Measurements from ENCODE around the gene KIF4A.
A peak's percentile ranks its signal among the peaks of the same experiment; 100 is the strongest.
"Not testable (repeated sequence)": the region's sequence is repeated elsewhere in the genome, so short reads cannot be mapped to it uniquely, and the experiment has no call there.

KIF4A gene, protein sequence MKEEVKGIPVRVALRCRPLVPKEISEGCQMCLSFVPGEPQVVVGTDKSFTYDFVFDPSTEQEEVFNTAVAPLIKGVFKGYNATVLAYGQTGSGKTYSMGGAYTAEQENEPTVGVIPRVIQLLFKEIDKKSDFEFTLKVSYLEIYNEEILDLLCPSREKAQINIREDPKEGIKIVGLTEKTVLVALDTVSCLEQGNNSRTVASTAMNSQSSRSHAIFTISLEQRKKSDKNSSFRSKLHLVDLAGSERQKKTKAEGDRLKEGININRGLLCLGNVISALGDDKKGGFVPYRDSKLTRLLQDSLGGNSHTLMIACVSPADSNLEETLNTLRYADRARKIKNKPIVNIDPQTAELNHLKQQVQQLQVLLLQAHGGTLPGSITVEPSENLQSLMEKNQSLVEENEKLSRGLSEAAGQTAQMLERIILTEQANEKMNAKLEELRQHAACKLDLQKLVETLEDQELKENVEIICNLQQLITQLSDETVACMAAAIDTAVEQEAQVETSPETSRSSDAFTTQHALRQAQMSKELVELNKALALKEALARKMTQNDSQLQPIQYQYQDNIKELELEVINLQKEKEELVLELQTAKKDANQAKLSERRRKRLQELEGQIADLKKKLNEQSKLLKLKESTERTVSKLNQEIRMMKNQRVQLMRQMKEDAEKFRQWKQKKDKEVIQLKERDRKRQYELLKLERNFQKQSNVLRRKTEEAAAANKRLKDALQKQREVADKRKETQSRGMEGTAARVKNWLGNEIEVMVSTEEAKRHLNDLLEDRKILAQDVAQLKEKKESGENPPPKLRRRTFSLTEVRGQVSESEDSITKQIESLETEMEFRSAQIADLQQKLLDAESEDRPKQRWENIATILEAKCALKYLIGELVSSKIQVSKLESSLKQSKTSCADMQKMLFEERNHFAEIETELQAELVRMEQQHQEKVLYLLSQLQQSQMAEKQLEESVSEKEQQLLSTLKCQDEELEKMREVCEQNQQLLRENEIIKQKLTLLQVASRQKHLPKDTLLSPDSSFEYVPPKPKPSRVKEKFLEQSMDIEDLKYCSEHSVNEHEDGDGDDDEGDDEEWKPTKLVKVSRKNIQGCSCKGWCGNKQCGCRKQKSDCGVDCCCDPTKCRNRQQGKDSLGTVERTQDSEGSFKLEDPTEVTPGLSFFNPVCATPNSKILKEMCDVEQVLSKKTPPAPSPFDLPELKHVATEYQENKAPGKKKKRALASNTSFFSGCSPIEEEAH

DNA sequence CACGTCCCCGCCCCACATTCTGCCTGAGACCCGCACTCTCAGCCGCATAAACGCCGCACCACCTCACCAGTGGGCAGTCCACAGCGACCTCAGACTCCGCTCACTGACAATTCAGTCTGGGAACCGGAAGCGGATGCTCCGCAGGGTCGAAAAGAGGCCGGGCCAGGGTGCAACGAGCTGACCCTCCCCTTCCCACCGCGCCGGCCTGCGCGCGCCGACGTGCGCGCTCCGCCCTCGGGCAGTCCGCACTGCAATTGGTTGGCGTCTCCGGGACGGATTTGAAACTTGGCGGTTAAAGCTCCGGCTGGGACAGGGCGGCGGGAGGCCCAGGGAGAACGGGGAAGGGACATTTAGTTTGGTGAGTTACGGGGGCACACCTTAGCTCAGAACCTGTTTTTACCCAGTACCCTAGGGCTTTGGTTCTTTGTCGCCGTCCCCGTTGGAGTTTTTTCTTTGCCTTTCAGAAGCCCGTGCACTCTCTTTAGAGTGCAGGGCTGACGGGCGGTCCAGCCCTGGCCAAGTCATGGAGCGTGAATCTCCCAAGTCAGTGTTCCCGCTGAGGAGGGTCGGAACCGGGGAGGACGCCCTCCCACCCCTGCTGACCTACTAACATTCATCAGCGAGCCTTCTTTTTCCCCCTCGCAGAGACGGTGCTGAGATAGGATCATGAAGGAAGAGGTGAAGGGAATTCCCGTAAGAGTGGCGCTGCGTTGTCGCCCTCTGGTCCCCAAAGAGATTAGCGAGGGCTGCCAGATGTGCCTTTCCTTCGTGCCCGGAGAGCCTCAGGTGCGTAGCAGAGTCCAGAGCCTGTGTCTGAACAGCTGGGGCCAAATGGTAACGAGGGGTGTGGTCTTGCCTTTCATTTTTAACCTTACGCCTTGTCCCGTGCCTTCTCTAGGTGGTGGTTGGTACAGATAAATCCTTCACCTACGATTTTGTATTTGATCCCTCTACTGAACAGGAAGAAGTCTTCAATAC, at the start of gene KIF4A, which contains the start of gene PDZD11:
Gene KIF4A, plus strand, starts transcription at position 312 of the 978 bp plus-strand sequence. Its CDS starts 355 bp downstream, at position 667.
Gene PDZD11, minus strand, starts transcription at position 135 of the 978 bp plus-strand sequence. CDS start 586 bp downstream, outside the sequence.
- DNase-seq: peak; percentile 80
- H3K36me3 Mint-ChIP-seq (ENCODE audit: low read depth): peaks cover 10% of the 10 kb centered on the region
- TF ChIP-seq, protein P1, sequence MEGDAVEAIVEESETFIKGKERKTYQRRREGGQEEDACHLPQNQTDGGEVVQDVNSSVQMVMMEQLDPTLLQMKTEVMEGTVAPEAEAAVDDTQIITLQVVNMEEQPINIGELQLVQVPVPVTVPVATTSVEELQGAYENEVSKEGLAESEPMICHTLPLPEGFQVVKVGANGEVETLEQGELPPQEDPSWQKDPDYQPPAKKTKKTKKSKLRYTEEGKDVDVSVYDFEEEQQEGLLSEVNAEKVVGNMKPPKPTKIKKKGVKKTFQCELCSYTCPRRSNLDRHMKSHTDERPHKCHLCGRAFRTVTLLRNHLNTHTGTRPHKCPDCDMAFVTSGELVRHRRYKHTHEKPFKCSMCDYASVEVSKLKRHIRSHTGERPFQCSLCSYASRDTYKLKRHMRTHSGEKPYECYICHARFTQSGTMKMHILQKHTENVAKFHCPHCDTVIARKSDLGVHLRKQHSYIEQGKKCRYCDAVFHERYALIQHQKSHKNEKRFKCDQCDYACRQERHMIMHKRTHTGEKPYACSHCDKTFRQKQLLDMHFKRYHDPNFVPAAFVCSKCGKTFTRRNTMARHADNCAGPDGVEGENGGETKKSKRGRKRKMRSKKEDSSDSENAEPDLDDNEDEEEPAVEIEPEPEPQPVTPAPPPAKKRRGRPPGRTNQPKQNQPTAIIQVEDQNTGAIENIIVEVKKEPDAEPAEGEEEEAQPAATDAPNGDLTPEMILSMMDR (IDR thresholded peaks at IDR 0.05): no peak
- peak within 1 kb of the TSS; percentile 95 for H3K4me3 Mint-ChIP-seq
- no peaks in the 10 kb centered on the region for H3K27me3 Mint-ChIP-seq (ENCODE audit: low read depth, poor library complexity)
- peaks cover 28% of the 10 kb centered on the region for H3K4me1 Mint-ChIP-seq
- peak within 1 kb of the TSS; percentile 71 for H3K27ac Mint-ChIP-seq
- peaks cover 37% of the 10 kb centered on the region for H3K9me3 Mint-ChIP-seq

DNA sequence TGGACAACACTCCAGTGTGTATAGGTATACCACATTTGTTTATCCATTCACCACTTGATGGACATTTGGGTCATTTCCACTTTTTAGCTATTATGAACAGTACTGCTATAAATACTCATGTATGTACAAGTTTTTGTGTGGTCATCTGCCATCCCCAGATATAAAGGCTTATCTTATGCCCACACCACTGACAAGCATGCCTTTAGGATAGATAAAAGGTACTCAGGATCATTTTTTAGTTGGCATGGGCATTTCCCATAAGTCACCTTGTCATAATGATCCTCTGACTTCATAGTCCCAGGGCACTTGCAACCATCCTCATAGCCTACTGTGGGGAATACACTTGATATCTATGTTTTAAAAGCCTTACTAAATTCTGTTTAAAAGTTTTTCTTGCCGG, 49.2 kb upstream of the KIF4A start:
- no peaks in the 10 kb centered on the region for H3K4me1 Mint-ChIP-seq
- H3K27ac Mint-ChIP-seq: no peak overlapping the region
- no peaks in the 10 kb centered on the region for H3K36me3 Mint-ChIP-seq (ENCODE audit: low read depth)
- TF ChIP-seq, protein P1 (IDR thresholded peaks at IDR 0.05): no peak
- H3K9me3 Mint-ChIP-seq: peaks cover 39% of the 10 kb centered on the region
- no peak for DNase-seq
- H3K4me3 Mint-ChIP-seq: no peak overlapping the region
- no peaks in the 10 kb centered on the region for H3K27me3 Mint-ChIP-seq (ENCODE audit: low read depth, poor library complexity)

DNA sequence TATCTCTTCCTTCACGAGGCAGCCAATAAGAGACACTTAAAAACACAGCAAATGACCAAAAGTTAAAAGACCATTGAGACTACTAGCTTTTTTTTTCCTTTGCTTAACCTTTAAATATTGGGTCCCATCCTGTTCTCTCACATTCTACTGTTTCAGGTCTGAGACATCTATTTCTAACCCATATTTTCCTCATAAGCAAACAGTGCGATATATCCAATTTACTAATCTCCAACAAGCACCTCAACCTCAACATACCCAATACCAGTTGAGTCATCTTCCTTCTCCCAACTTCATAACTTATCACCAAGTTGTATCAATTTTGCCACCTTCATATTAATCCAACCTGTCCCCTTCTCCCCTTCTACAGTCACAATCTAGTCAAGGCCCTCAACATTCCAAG, 48.4 kb upstream of the KIF4A start:
- DNase-seq: no peak
- Mint-ChIP-seq H3K9me3 (peaks cover 34% of the 10 kb centered on the region), H3K4me3 (no peak overlapping the region), H3K27me3 (ENCODE audit: low read depth, poor library complexity) (no peaks in the 10 kb centered on the region), H3K36me3 (ENCODE audit: low read depth) (no peaks in the 10 kb centered on the region), H3K4me1 (no peaks in the 10 kb centered on the region), H3K27ac (no peak overlapping the region)
- TF ChIP-seq, protein P1 (IDR thresholded peaks at IDR 0.05): no peak

DNA sequence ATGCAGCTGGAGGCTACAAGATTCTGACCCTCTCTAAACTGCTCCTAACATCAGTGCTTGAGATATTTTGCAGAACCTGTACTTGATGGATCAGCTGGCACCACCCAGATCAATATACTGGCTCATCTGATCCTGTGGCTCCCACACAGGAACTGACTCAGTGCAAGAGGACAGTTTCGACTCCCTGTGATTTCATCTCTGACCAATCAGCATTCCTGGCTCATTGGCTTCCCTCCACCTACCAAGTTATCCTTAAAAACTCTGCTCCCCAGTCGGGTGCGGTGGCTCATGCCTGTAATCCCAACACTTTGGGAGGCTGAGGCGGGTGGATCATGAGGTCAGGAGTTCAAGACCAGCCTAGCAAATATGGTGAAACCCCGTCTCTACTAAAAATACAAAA, 46.3 kb upstream of the KIF4A start:
- not testable (repeated sequence) for H3K4me1 Mint-ChIP-seq; DNase-seq; H3K27ac Mint-ChIP-seq; H3K36me3 Mint-ChIP-seq (ENCODE audit: low read depth); H3K27me3 Mint-ChIP-seq (ENCODE audit: low read depth, poor library complexity); H3K4me3 Mint-ChIP-seq
- peaks cover 33% of the 10 kb centered on the region for H3K9me3 Mint-ChIP-seq

DNA sequence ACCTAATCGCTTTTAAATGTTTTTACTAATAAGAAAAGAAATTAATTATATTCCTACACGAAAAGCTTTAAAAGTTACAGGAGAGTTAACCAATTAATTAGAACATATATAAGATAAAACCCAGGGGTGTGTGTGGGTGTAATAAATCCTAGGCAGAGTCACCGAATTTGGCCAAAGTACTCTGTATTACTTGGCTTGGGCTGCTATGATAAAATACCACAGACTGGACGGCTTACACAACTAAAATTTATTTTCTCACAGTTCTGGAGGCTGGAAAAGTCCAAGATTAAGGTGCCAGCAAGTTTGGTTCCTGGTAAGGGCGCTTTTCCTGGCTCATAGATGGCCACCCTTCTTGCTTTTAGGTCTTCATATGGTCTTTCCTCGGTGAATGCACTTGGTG, 45.0 kb upstream of the KIF4A start:
- H3K27ac Mint-ChIP-seq: no peak overlapping the region
- H3K27me3 Mint-ChIP-seq (ENCODE audit: low read depth, poor library complexity): no peaks in the 10 kb centered on the region
- no peak overlapping the region for H3K4me3 Mint-ChIP-seq
- DNase-seq: no peak
- TF ChIP-seq, protein P1 (IDR thresholded peaks at IDR 0.05): no peak
- no peaks in the 10 kb centered on the region for H3K36me3 Mint-ChIP-seq (ENCODE audit: low read depth)
- no peaks in the 10 kb centered on the region for H3K4me1 Mint-ChIP-seq
- H3K9me3 Mint-ChIP-seq: peaks cover 25% of the 10 kb centered on the region

Data from nephron progenitor cell (in vitro differentiated cells).